Fibroblast of pulmonary artery (primary cell): ENCODE measurements around the gene SLC9B1.
"Not testable (repeated sequence)": the region's sequence is repeated elsewhere in the genome, so short reads cannot be mapped to it uniquely, and the experiment has no call there.

ENCODE experiments used
- DNase-seq: peaks from one replicate; pipeline ENCODE4 v3.0.0-alpha.2; 2010; ENCODE audit warnings: low read depth
- H3K4me3 ChIP-seq: replicated peaks from 2 replicates; pipeline ENCODE4 v1.5.1; 2011; ENCODE audit warnings: low read depth, mild to moderate bottlenecking, control low read depth, low read length, moderate library complexity
- CTCF ChIP-seq: IDR thresholded peaks from 2 replicates; pipeline ENCODE4 v1.5.1; 2011; ENCODE audit warnings: mild to moderate bottlenecking, control low read depth, low read length, inconsistent platforms; ENCODE audit errors: missing control alignments

SLC9B1 gene

GRCh38 chr4:102888570-102888969, 130.9 kb downstream of the SLC9B1 start:
- H3K4me3 ChIP-seq, DNase-seq: not testable (repeated sequence)

- no peak overlapping the region for H3K4me3 ChIP-seq
- no peak for TF ChIP-seq CTCF
- no peak for DNase-seq
Observed at GRCh38 chr4:102883278-102883677, 136.2 kb downstream of the SLC9B1 start.

GRCh38 chr4:102881343-102881742, 138.2 kb downstream of the SLC9B1 start:
- no peak for TF ChIP-seq CTCF
- no peak for DNase-seq
- no peak overlapping the region for H3K4me3 ChIP-seq

GRCh38 chr4:102878901-102879300, 140.6 kb downstream of the SLC9B1 start:
- H3K4me3 ChIP-seq = no peak overlapping the region
- TF ChIP-seq CTCF = no peak
- DNase-seq = no peak

GRCh38 chr4:102878349-102878748, 141.2 kb downstream of the SLC9B1 start:
- H3K4me3 ChIP-seq = not testable (repeated sequence)
- peak; percentile 14 for DNase-seq

- not testable (repeated sequence) for DNase-seq, H3K4me3 ChIP-seq
Observed at GRCh38 chr4:102877477-102878106, 141.9 kb downstream of the SLC9B1 start.

GRCh38 chr4:102871772-102872171, 147.7 kb downstream of the SLC9B1 start:
- DNase-seq = no peak
- no peak for TF ChIP-seq CTCF
- H3K4me3 ChIP-seq = no peak overlapping the region

- no peak for TF ChIP-seq CTCF
- DNase-seq = no peak
- peak overlapping the region; percentile 77 for H3K4me3 ChIP-seq
Observed at GRCh38 chr4:102869569-102870197, 149.8 kb downstream of the SLC9B1 start.
